ENCODE data around the gene SLAMF1. TPM values are rescaled to one million over a fixed set of nuclear protein-coding genes. Genes with fewer than 3 reads are reported as not detected.
"Not testable (repeated sequence)": the region's sequence is repeated elsewhere in the genome, so short reads cannot be mapped to it uniquely, and the experiment has no call there.

The SLAMF1 gene
- total RNA-seq, 4 donors from 2014 or later, result 1.1 to 2.2 (median 1.7) TPM; not detected in 1

- no peaks in the 10 kb centered on the region for H3K27me3 ChIP-seq
- 36 to 48% methylated on average over 9 of the region's 9 CpGs for WGBS, 2 donors
- no peaks in the 10 kb centered on the region for H3K9me3 ChIP-seq
- intact Hi-C loops (cut with DNase I), result no loop called here
- H3K27ac ChIP-seq, result peak overlapping the region in 2 of 4 donors; percentile 3 to 21
- no peak overlapping the region for H3K4me3 ChIP-seq
- TF ChIP-seq POLR2A (IDR thresholded peaks at IDR 0.05) (no peak), CTCF (IDR thresholded peaks at IDR 0.05) (no peak)
- DNase-seq, result no peak
- peaks cover 0 to 23% (median 7%) of the 10 kb centered on the region in 3 donors for H3K4me1 ChIP-seq
- H3K36me3 ChIP-seq, result no peaks in the 10 kb centered on the region
These were observed 16.1 kb downstream of the SLAMF1 start for GRCh38 chr1:160630523-160631451.

- H3K9me3 ChIP-seq, result no peaks in the 10 kb centered on the region
- H3K27me3 ChIP-seq, result no peaks in the 10 kb centered on the region
- DNase-seq, result no peak
- peaks cover 0 to 23% (median 7%) of the 10 kb centered on the region in 3 donors for H3K4me1 ChIP-seq
- no peak for TF ChIP-seq POLR2A (IDR thresholded peaks at IDR 0.05)
- TF ChIP-seq CTCF (IDR thresholded peaks at IDR 0.05), result no peak
- peak overlapping the region in 2 of 4 donors; percentile 27 to 37 for H3K27ac ChIP-seq
- no peak overlapping the region for H3K4me3 ChIP-seq
- 57 to 63% methylated on average over 15 to 17 of the region's 19 CpGs for WGBS, 2 donors
- no peaks in the 10 kb centered on the region for H3K36me3 ChIP-seq
- intact Hi-C loops (cut with DNase I), result no loop called here
These were observed 17.3 kb downstream of the SLAMF1 start for GRCh38 chr1:160629286-160630210.

GRCh38 chr1:160628799-160629263 lies 18.0 kb downstream of the SLAMF1 start:
- WGBS, 2 donors, result 54 to 57% methylated on average over 8 of the region's 8 CpGs
- no peak for TF ChIP-seq POLR2A (IDR thresholded peaks at IDR 0.05)
- TF ChIP-seq CTCF (IDR thresholded peaks at IDR 0.05), result no peak

GRCh38 chr1:160627677-160628289 lies 19.1 kb downstream of the SLAMF1 start:
- H3K4me3 ChIP-seq; H3K36me3 ChIP-seq; H3K9me3 ChIP-seq; H3K27ac ChIP-seq; intact Hi-C loops (cut with DNase I); H3K27me3 ChIP-seq; DNase-seq: not testable (repeated sequence)
- 80 to 84% methylated on average over 4 of the region's 4 CpGs for WGBS, 2 donors
- H3K4me1 ChIP-seq, result peaks cover 0 to 23% (median 7%) of the 10 kb centered on the region in 3 donors

More at GRCh38 chr1:160628799-160629263, 18.0 kb downstream of the SLAMF1 start:
- no peak for DNase-seq
- Histone ChIP-seq H3K27me3 (no peaks in the 10 kb centered on the region), H3K4me1 (peaks cover 0 to 23% (median 7%) of the 10 kb centered on the region in 3 donors), H3K9me3 (no peaks in the 10 kb centered on the region), H3K4me3 (no peak overlapping the region), H3K27ac (peak overlapping the region in 1 of 4 donors; percentile 25), H3K36me3 (no peaks in the 10 kb centered on the region)
- intact Hi-C loops (cut with DNase I), result no loop called here
